A673 (cell line): Measurements from ENCODE around the gene HMGCS1. TPM values are rescaled to one million over a fixed set of nuclear protein-coding genes. Genes with fewer than 3 reads are reported as not detected.

Experiments used
- BruUV-seq: library from RNA; stranded (reverse); fragments of 400-500 nt; replicated peaks from 2 replicates; lab custom pipeline; 2021; lab: Mats Ljungman, UMichigan
- CTCF ChIA-PET: fragments of 300-600 bp; sonication (Branson Sonifier 250); formaldehyde crosslinking; loops from one replicate; lab custom pipeline; 2022; ENCODE audit warnings: antibody characterized with exemption; lab: Charles Lee
- POLR2A ChIA-PET: fragments of 300-600 bp; sonication (Branson Sonifier 250); formaldehyde crosslinking; loops from one replicate; lab custom pipeline; 2022; ENCODE audit warnings: antibody characterized with exemption; ENCODE audit not compliant: low non-redundant PET; lab: Charles Lee
- DNase-seq: peaks from one replicate; pipeline ENCODE4 v3.0.0-alpha.2; 2015; ENCODE audit warnings: low spot score
- H3K27ac ChIP-seq: fragments of 200-600 bp; sonication (generic); 2 replicates; pipeline ENCODE4 v1.5.1; 2016; ENCODE audit warnings: mixed run types, low read depth, mild to moderate bottlenecking, mixed read lengths, antibody characterized with exemption, low read length; ENCODE audit not compliant: poor library complexity, severe bottlenecking
- H3K27me3 ChIP-seq: fragments of 200-600 bp; sonication (generic); replicated peaks from 2 replicates; pipeline ENCODE4 v1.6.1; 2017; ENCODE audit warnings: mixed run types, low read depth, mild to moderate bottlenecking, mixed read lengths, antibody characterized with exemption, low read length; ENCODE audit not compliant: insufficient read depth, poor library complexity
- H3K36me3 ChIP-seq: fragments of 200-600 bp; sonication (generic); 2 replicates; pipeline ENCODE4 v1.6.1; 2016; ENCODE audit warnings: mixed run types, mild to moderate bottlenecking, mixed read lengths, antibody characterized with exemption, low read length; ENCODE audit not compliant: insufficient read depth, poor library complexity, severe bottlenecking
- H3K4me1 ChIP-seq: fragments of 200-600 bp; sonication (generic); 2 replicates; pipeline ENCODE4 v1.6.1; 2017; ENCODE audit warnings: mixed run types, mild to moderate bottlenecking, mixed read lengths, antibody characterized with exemption, low read length; ENCODE audit not compliant: insufficient read depth, poor library complexity, severe bottlenecking
- H3K4me3 ChIP-seq: fragments of 200-600 bp; sonication (generic); 2 replicates; pipeline ENCODE4 v1.5.1; 2016; ENCODE audit warnings: low read depth, mixed run types, mild to moderate bottlenecking, mixed read lengths, low read length; ENCODE audit not compliant: poor library complexity, severe bottlenecking
- H3K9me3 ChIP-seq: fragments of 200-600 bp; sonication (generic); 2 replicates; pipeline ENCODE4 v1.6.1; 2016; ENCODE audit warnings: mixed run types, low read depth, mild to moderate bottlenecking, mixed read lengths, antibody characterized with exemption, low read length; ENCODE audit not compliant: poor library complexity, severe bottlenecking
- EZH2 ChIP-seq: fragments of 200-600 bp; sonication (generic); IDR thresholded peaks from 2 replicates; pipeline ENCODE4 v1.6.1; 2017; ENCODE audit warnings: borderline replicate concordance, low read depth, mild to moderate bottlenecking, mixed read lengths, antibody characterized with exemption, low read length; ENCODE audit not compliant: poor library complexity, severe bottlenecking
- intact Hi-C: fragments of 100-400 bp; cut with micrococcal nuclease; formaldehyde crosslinking; loops from one replicate; pipeline ENCODE4 v1.10.0; 2022; ENCODE audit not compliant: unreplicated experiment
- total RNA-seq: library from RNA; stranded (reverse); gene quantifications from 2 replicates; pipeline ENCODE4 v1.2.3, GENCODE V29; 2021
- TF ChIP-seq, protein P1 (sequence below): fragments of 300-800, 200-600 bp; sonication (generic); conservative IDR thresholded peaks from 2 replicates; pipeline ENCODE4 v1.5.1; 2017; ENCODE audit warnings: low read depth, mild to moderate bottlenecking, antibody characterized with exemption, low read length, moderate library complexity, mixed read lengths

Gene HMGCS1
- total RNA-seq, 1 experiment from 2014 or later: 162 TPM

- peaks cover 34% of the 10 kb centered on the region for H3K4me1 ChIP-seq
- peak overlapping the region; percentile 86 for H3K27ac ChIP-seq
- peaks cover 38% of the 10 kb centered on the region for H3K36me3 ChIP-seq
- intact Hi-C loops: no loop called here
- H3K27me3 ChIP-seq: no peaks in the 10 kb centered on the region
- DNase-seq: no peak
- ChIA-PET POLR2A (no interaction called here), CTCF (no interaction called here)
- TF ChIP-seq, protein P1, sequence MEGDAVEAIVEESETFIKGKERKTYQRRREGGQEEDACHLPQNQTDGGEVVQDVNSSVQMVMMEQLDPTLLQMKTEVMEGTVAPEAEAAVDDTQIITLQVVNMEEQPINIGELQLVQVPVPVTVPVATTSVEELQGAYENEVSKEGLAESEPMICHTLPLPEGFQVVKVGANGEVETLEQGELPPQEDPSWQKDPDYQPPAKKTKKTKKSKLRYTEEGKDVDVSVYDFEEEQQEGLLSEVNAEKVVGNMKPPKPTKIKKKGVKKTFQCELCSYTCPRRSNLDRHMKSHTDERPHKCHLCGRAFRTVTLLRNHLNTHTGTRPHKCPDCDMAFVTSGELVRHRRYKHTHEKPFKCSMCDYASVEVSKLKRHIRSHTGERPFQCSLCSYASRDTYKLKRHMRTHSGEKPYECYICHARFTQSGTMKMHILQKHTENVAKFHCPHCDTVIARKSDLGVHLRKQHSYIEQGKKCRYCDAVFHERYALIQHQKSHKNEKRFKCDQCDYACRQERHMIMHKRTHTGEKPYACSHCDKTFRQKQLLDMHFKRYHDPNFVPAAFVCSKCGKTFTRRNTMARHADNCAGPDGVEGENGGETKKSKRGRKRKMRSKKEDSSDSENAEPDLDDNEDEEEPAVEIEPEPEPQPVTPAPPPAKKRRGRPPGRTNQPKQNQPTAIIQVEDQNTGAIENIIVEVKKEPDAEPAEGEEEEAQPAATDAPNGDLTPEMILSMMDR: no peak
- no peak for TF ChIP-seq EZH2
- peak overlapping the region; percentile 92 for H3K4me3 ChIP-seq
- no TSS peak for BruUV-seq
- no peaks in the 10 kb centered on the region for H3K9me3 ChIP-seq
Measured at GRCh38 chr5:43312699-43313034, 545 bp downstream of the HMGCS1 start.

DNA sequence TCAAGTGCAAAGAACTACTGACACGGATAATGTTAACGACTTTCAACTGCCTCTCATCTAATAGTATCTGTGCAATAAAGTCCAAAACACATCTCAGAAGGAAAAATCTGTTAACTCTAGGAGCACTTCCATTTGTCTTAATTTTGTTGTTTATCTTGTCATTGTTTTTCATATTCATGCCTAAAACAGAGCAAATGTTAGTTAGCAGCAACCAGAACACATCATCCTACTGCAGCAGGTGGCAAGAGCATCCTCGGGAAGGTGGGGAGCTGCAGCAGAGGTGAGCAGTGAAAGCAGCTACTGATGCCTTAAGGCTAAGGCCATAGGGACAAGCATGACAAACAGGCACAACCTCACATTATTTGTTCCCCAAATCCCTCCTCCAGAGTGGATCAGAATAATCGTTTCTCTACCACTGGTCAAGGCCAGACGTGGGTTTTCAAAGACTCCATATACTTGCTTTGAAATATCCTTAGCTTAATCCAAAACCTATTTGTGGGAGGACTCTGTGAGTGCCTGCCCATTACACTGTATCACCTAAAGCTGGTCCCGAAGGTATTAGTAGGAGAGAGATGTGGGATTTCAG, 1.0 kb downstream of the HMGCS1 start:
- Histone ChIP-seq H3K27me3 (no peaks in the 10 kb centered on the region), H3K4me1 (peaks cover 35% of the 10 kb centered on the region), H3K36me3 (peaks cover 43% of the 10 kb centered on the region), H3K4me3 (peak overlapping the region; percentile 92), H3K9me3 (no peaks in the 10 kb centered on the region), H3K27ac (peak overlapping the region; percentile 86)
- CTCF ChIA-PET: no interaction called here
- TF ChIP-seq, protein P1: no peak
- TF ChIP-seq EZH2: no peak
- POLR2A ChIA-PET: no interaction called here
- intact Hi-C loops: no loop called here
- no peak for DNase-seq
- no TSS peak for BruUV-seq

DNA sequence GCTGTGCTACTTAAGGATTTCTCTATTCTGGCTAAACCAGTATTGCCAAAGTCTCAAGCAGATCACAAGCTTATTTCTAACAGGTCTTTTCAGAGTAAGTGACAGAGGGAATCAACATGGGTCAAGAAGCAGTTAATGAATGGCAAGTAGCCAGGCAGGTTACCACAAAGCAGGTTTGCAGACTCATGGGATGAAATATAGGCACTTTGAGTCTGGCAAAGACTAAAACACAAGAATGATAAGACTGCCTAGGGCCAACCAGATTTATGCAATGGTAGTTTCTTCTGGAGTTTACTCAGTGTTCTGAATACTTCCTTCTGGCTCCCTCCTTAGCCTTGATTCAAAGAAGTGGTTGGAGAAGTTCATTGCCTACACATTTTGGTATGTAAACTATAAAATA, 3.6 kb downstream of the HMGCS1 start:
- H3K27ac ChIP-seq: peak overlapping the region; percentile 57

More for the DNA sequence above, 3.6 kb downstream of the HMGCS1 start:
- ChIA-PET CTCF (no interaction called here), POLR2A (interaction anchor here (0.7 kb wide), 1 partner anchor 370 kb away, joined by 3 read pairs; no protein-coding TSS in a partner anchor)
- H3K27me3 ChIP-seq: no peaks in the 10 kb centered on the region
- H3K4me1 ChIP-seq: peaks cover 35% of the 10 kb centered on the region
- intact Hi-C loops: loop anchor here (5.0 to 10.0 kb wide), 5 partner anchors 78 to 397 kb away; partner anchors contain the start of genes TMEM267 and ZNF131
- DNase-seq: no peak
- BruUV-seq: no TSS peak
- no peaks in the 10 kb centered on the region for H3K9me3 ChIP-seq
- H3K4me3 ChIP-seq: peak overlapping the region; percentile 92
- peaks cover 47% of the 10 kb centered on the region for H3K36me3 ChIP-seq
- no peak for TF ChIP-seq EZH2
- TF ChIP-seq, protein P1: no peak
